KMS-11 (cell line): ENCODE results near the gene LRRC75B.

Source experiments
- H2AFZ ChIP-seq: fragments of 200-600 bp; sonication (generic); 2 replicates; pipeline ENCODE4 v1.6.1; 2016; ENCODE audit warnings: antibody characterized with exemption, mixed run types, low read depth
- H3K27ac ChIP-seq: fragments of 200-600 bp; sonication (generic); 2 replicates; pipeline ENCODE4 v1.6.1; 2016; ENCODE audit warnings: mild to moderate bottlenecking, mixed run types
- H3K27me3 ChIP-seq: fragments of 200-600 bp; sonication (generic); 2 replicates; pipeline ENCODE4 v1.6.1; 2017; ENCODE audit warnings: mild to moderate bottlenecking, low read depth, mixed run types, moderate library complexity; ENCODE audit not compliant: insufficient read depth
- H3K36me3 ChIP-seq: fragments of 200-600 bp; sonication (generic); 2 replicates; pipeline ENCODE4 v1.6.1; 2017; ENCODE audit warnings: mild to moderate bottlenecking, mixed run types; ENCODE audit not compliant: insufficient read depth
- H3K4me1 ChIP-seq: fragments of 200-600 bp; sonication (generic); 2 replicates; pipeline ENCODE4 v1.6.1; 2016; ENCODE audit warnings: mild to moderate bottlenecking, low read depth, mixed run types; ENCODE audit not compliant: poor library complexity, severe bottlenecking
- H3K4me2 ChIP-seq: fragments of 200-600 bp; sonication (generic); 2 replicates; pipeline ENCODE4 v1.7.0; 2016; ENCODE audit warnings: mild to moderate bottlenecking, mixed run types
- H3K4me3 ChIP-seq: fragments of 200-600 bp; sonication (generic); IDR thresholded peaks from 2 replicates; pipeline ENCODE4 v1.6.1; 2017; ENCODE audit warnings: low read depth, low read length, mixed read lengths; ENCODE audit not compliant: insufficient read depth
- H3K79me2 ChIP-seq: fragments of 200-600 bp; sonication (generic); 2 replicates; pipeline ENCODE4 v1.6.1; 2016; ENCODE audit warnings: low read depth, mixed run types; ENCODE audit not compliant: insufficient read depth
- H3K9ac ChIP-seq: fragments of 200-600 bp; sonication (generic); 2 replicates; pipeline ENCODE4 v1.6.1; 2016; ENCODE audit warnings: mild to moderate bottlenecking, mixed run types
- H4K20me1 ChIP-seq: fragments of 200-600 bp; sonication (generic); 2 replicates; pipeline ENCODE4 v1.6.1; 2016; ENCODE audit warnings: mild to moderate bottlenecking, mixed run types; ENCODE audit not compliant: insufficient read depth
- TF ChIP-seq, protein P1 (sequence below): fragments of 200-600 bp; sonication (generic); conservative IDR thresholded peaks from 2 replicates; pipeline ENCODE4 v1.6.1; 2017; ENCODE audit warnings: low read depth, mild to moderate bottlenecking, antibody characterized with exemption, low read length, moderate library complexity, mixed read lengths

Gene LRRC75B

DNA sequence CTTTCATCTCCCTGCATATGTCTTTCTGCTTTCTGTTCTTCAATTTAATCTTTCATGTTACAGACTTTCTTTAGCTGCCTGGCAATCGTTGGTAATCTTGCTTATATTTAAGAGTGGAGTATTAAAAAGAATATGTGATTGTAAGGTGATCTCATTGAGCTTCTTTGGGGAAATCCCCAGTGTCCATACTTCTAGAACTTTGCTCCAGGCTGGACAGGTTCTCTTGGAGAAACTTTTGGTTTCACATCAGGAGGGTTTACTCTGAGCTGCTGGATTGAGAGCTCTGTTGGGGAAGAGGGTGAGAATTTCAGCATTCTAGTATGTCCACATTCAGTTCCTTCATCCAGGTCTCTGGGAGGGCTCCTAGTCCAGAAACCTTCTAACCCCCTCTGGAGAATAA, 16.1 kb downstream of the LRRC75B start:
- H3K79me2 ChIP-seq: no peaks in the 10 kb centered on the region
- H3K4me1 ChIP-seq: no peaks in the 10 kb centered on the region
- H2AFZ ChIP-seq: no peak overlapping the region
- H3K9ac ChIP-seq: no peak overlapping the region
- no peak overlapping the region for H3K4me2 ChIP-seq
- no peak overlapping the region for H3K27ac ChIP-seq
- H3K4me3 ChIP-seq: no peak overlapping the region
- no peaks in the 10 kb centered on the region for H3K27me3 ChIP-seq
- no peaks in the 10 kb centered on the region for H4K20me1 ChIP-seq
- TF ChIP-seq, protein P1, sequence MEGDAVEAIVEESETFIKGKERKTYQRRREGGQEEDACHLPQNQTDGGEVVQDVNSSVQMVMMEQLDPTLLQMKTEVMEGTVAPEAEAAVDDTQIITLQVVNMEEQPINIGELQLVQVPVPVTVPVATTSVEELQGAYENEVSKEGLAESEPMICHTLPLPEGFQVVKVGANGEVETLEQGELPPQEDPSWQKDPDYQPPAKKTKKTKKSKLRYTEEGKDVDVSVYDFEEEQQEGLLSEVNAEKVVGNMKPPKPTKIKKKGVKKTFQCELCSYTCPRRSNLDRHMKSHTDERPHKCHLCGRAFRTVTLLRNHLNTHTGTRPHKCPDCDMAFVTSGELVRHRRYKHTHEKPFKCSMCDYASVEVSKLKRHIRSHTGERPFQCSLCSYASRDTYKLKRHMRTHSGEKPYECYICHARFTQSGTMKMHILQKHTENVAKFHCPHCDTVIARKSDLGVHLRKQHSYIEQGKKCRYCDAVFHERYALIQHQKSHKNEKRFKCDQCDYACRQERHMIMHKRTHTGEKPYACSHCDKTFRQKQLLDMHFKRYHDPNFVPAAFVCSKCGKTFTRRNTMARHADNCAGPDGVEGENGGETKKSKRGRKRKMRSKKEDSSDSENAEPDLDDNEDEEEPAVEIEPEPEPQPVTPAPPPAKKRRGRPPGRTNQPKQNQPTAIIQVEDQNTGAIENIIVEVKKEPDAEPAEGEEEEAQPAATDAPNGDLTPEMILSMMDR: no peak
- no peaks in the 10 kb centered on the region for H3K36me3 ChIP-seq

DNA sequence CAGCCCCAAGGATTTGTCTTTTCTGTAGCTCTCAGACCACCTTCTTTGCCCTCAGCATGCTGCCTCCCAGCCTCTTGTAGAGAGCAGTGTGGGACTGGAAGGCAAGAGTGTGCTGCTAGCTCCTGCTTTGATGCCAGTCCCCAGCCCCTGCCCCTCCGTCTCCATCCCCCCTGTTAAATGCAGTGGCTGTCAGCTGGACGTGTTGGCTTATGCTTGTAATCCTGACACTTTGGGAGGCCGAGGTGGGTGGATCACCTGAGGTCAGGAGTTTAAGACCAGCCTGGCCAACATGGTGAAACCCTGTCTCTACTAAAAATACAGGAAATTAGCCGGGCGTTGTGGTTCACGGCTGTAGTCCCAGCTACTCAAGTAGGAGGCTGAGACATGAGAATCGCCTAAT, 21.6 kb downstream of the LRRC75B start:
- no peaks in the 10 kb centered on the region; the same call in 1 of the 2 replicates for H3K36me3 ChIP-seq
- H3K27me3 ChIP-seq: no peaks in the 10 kb centered on the region
- no peak overlapping the region for H3K9ac ChIP-seq

DNA sequence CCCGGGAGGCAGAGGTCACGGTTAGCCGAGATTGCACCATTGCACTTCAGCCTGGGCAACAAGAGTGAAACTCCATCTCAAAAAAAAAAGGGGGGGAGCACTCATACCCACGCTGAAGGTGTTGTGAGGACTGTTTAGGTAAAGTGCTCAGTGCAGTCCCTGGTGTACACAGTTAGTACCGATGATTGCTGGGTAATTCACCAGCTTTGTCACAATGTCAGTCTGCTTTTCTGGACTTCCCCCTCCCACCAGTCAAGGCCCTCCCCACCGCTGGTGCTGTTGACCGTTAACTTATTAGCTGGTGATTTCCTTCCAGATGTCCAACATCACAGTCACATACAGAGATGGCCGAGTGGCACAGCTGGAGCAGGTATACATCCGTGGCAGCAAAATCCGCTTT, 25.2 kb downstream of the LRRC75B start:
- no peak overlapping the region for H3K4me3 ChIP-seq
- no peaks in the 10 kb centered on the region for H3K27me3 ChIP-seq
- H4K20me1 ChIP-seq: peaks cover 18% of the 10 kb centered on the region
- peaks cover 33% of the 10 kb centered on the region for H3K4me1 ChIP-seq
- no peaks in the 10 kb centered on the region; the same call in 1 of the 2 replicates for H3K36me3 ChIP-seq
- TF ChIP-seq, protein P1: no peak
- H2AFZ ChIP-seq: no peak overlapping the region
- H3K27ac ChIP-seq: no peak overlapping the region
- no peak overlapping the region for H3K9ac ChIP-seq
- H3K4me2 ChIP-seq: no peak overlapping the region
- peaks cover 55% of the 10 kb centered on the region for H3K79me2 ChIP-seq

More for the DNA sequence above, 21.6 kb downstream of the LRRC75B start:
- Histone ChIP-seq H3K4me1 (peaks cover 4% of the 10 kb centered on the region), H2AFZ (no peak overlapping the region), H3K79me2 (peaks cover 19% of the 10 kb centered on the region; the same call in 1 of the 2 replicates), H3K4me2 (no peak overlapping the region), H3K4me3 (no peak overlapping the region), H4K20me1 (no peaks in the 10 kb centered on the region; the same call in 1 of the 2 replicates), H3K27ac (no peak overlapping the region)
- TF ChIP-seq, protein P1: no peak

DNA sequence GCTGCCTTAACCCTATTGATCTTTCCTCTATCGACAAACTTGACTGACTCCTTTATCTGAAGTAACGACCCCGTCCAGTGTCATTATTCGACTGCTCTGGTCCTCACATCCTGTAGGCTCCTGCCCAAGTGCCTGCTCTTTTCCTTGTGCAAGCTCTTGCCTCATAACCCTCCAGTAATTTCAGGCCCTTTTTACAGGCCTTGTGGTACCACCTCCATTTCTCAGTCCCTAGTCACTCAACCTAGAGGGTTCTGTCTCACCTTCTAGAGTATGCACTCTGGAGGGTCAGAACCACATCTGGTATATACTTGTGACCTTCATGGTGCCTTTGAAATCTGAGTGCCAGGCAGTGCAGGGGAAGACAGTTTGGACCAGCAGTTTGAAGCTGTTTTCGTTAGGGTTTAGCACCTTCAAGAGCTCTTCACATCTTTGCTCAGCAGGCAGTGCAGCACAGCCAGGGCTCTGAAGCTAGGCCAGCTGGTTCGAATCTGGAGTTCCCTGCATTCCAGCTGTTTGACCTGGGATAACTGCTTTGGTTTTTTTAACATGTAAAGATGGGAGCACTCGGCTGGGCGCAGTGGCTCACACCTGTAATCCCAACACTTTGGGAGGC, 25.9 kb downstream of the LRRC75B start:
- H3K4me2 ChIP-seq: no peak overlapping the region
- H3K4me1 ChIP-seq: peaks cover 33% of the 10 kb centered on the region
- no peak overlapping the region for H2AFZ ChIP-seq
- TF ChIP-seq, protein P1: no peak
- no peak overlapping the region for H3K4me3 ChIP-seq
- peaks cover 62% of the 10 kb centered on the region for H3K79me2 ChIP-seq
- H3K27ac ChIP-seq: no peak overlapping the region; the same call in 1 of the 2 replicates
- no peaks in the 10 kb centered on the region for H3K27me3 ChIP-seq
- H3K36me3 ChIP-seq: no peaks in the 10 kb centered on the region; the same call in 1 of the 2 replicates
- peaks cover 18% of the 10 kb centered on the region for H4K20me1 ChIP-seq
- no peak overlapping the region for H3K9ac ChIP-seq
